Ureter (tissue), 1 donor: ENCODE results near the gene CLIC6. TPM values are rescaled to one million over a fixed set of nuclear protein-coding genes. Genes with fewer than 3 reads are reported as not detected.

Experiments
- DNase-seq: peaks from one replicate; pipeline ENCODE4 v3.0.0-alpha.2; 2020; ENCODE audit warnings: low spot score
- total RNA-seq: library from RNA; stranded (reverse); gene quantifications from one replicate; pipeline ENCODE4 v1.2.4, GENCODE V29; 2023
- donor health status: DM: yes; HTN: yes; CAD: no.

Gene CLIC6
- total RNA-seq, 1 donor from 2014 or later = 24.1 TPM

DNA sequence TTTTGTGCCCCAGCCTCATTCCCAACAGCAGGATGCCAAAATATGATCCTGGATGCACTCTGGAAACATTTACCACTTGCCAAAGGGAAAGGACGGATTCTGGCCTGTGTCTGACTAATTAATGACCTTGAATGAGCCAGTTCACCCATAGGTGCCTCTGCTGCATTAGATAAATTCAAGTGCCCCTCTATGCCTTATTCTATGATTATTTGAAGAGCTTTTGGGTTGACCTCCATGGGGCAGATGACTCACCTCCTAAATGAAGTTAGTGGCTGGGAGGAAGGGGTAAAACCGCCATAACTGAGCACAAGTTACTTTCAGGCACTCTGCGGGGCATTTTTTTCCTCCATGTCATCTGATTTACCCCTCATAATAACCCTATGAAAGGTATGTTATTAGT, 98.1 kb downstream of the CLIC6 start:
- no peak for DNase-seq

Other genes with a start within 250 kb of the CLIC6 start
- not detected for gene SMIM34, start 245.0 kb upstream of the CLIC6 start, total RNA-seq
- gene KCNE1, start 156.8 kb upstream of the CLIC6 start, total RNA-seq = 2.3 TPM
- gene RCAN1, start 53.9 kb upstream of the CLIC6 start, total RNA-seq = 22.8 TPM